SU-DHL-6 (cell line): ENCODE data around the gene S100A1.

ENCODE experiments used
- H2AFZ ChIP-seq: fragments of 200-600 bp; sonication (generic); 2 replicates; pipeline ENCODE4 v1.6.1; 2014; ENCODE audit warnings: low read depth, mild to moderate bottlenecking, moderate library complexity, mixed read lengths, antibody characterized with exemption, low read length; ENCODE audit not compliant: severe bottlenecking
- H3F3A ChIP-seq: fragments of 200-600 bp; shearing (Covaris generic); 2 replicates; pipeline ENCODE4 v1.6.0; 2016; ENCODE audit warnings: antibody characterized with exemption, mild to moderate bottlenecking; ENCODE audit not compliant: insufficient read depth
- H3K27ac ChIP-seq: fragments of 200-600 bp; sonication (generic); 2 replicates; pipeline ENCODE4 v1.5.1; 2016; ENCODE audit warnings: low read depth, mild to moderate bottlenecking, low read length, moderate library complexity, mixed read lengths
- H3K27me3 ChIP-seq: fragments of 200-600 bp; sonication (generic), shearing (Covaris generic); 2 replicates; pipeline ENCODE4 v1.6.0; 2014; ENCODE audit warnings: mild to moderate bottlenecking, low read length
- H3K36me3 ChIP-seq: fragments of 200-600 bp; sonication (generic); 2 replicates; pipeline ENCODE4 v1.6.1; 2014; ENCODE audit warnings: mild to moderate bottlenecking, low read length, mixed read lengths
- H3K4me2 ChIP-seq: fragments of 300-600, 200-600 bp; shearing (Covaris generic), sonication (generic); 2 replicates; pipeline ENCODE4 v1.6.0; 2014; ENCODE audit warnings: low read length, low read depth, mild to moderate bottlenecking; ENCODE audit not compliant: poor library complexity, severe bottlenecking
- H3K4me3 ChIP-seq: fragments of 200-600 bp; sonication (generic); 2 replicates; pipeline ENCODE4 v1.5.1; 2014; ENCODE audit warnings: antibody characterized with exemption, low read length, mild to moderate bottlenecking, mixed read lengths; ENCODE audit not compliant: insufficient read depth, poor library complexity, severe bottlenecking
- H3K79me2 ChIP-seq: fragments of 200-600 bp; sonication (generic); 2 replicates; pipeline ENCODE4 v1.6.1; 2014; ENCODE audit warnings: mild to moderate bottlenecking, low read length, moderate library complexity; ENCODE audit not compliant: insufficient read depth
- H3K9ac ChIP-seq: fragments of 200-600 bp; sonication (generic); 2 replicates; pipeline ENCODE4 v1.7.0; 2014; ENCODE audit warnings: mild to moderate bottlenecking, low read length
- H3K9me2 ChIP-seq: fragments of 200-600 bp; sonication (generic); replicated peaks from 2 replicates; pipeline ENCODE4 v1.6.1; 2014; ENCODE audit warnings: low read length; ENCODE audit not compliant: insufficient read depth
- H3K9me3 ChIP-seq: fragments of 200-600 bp; sonication (generic); 2 replicates; pipeline ENCODE4 v1.6.1; 2014; ENCODE audit warnings: low read length, mixed read lengths; ENCODE audit not compliant: insufficient read depth
- H4K20me1 ChIP-seq: fragments of 200-600 bp; sonication (generic); 2 replicates; pipeline ENCODE4 v1.6.1; 2014; ENCODE audit warnings: low read depth, mild to moderate bottlenecking, antibody characterized with exemption, low read length, moderate library complexity, mixed read lengths
- EZH2phosphoT487 ChIP-seq: fragments of 200-600 bp; sonication (generic), shearing (Covaris generic); conservative IDR thresholded peaks from 2 replicates; pipeline ENCODE4 v1.6.1; 2018; ENCODE audit warnings: mild to moderate bottlenecking, antibody characterized with exemption, low read length, moderate library complexity, mixed read lengths
- TF ChIP-seq, protein P1 (sequence below): fragments of 200-600 bp; sonication (generic); IDR thresholded peaks from one replicate; pipeline ENCODE4 v1.5.1; 2017; ENCODE audit warnings: antibody characterized with exemption, mild to moderate bottlenecking, low read length, moderate library complexity; ENCODE audit not compliant: insufficient read depth, poor library complexity, severe bottlenecking

The S100A1 gene

DNA sequence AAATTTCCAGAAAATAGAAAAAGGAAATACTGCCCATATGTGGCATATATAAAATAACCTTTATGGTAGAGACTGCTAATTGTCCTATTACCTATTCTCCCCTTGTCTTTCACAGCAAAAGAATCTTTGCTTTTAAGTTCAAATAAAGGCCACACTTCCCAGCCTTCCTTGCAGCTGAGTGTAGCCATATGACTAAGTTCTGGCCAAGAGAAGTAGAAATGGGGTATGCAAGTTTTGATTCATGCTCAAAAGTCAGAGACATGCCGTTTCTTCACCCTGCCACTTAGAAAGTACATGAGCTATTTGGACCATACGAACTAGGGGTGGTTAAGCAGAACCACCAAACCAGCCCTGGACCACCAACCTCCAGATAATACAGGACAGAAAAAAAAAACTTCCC lies 44.3 kb upstream of the S100A1 start:
- Histone ChIP-seq H3K36me3 (no peaks in the 10 kb centered on the region), H3K4me3 (no peak overlapping the region), H3K27me3 (no peaks in the 10 kb centered on the region), H3K9me2 (no peaks in the 10 kb centered on the region), H3F3A (no peaks in the 10 kb centered on the region), H4K20me1 (no peaks in the 10 kb centered on the region), H3K79me2 (no peaks in the 10 kb centered on the region), H3K27ac (no peak overlapping the region), H2AFZ (no peak overlapping the region), H3K9ac (no peak overlapping the region), H3K4me2 (no peak overlapping the region), H3K9me3 (no peaks in the 10 kb centered on the region)
- no peak for TF ChIP-seq EZH2phosphoT487
- TF ChIP-seq, protein P1, sequence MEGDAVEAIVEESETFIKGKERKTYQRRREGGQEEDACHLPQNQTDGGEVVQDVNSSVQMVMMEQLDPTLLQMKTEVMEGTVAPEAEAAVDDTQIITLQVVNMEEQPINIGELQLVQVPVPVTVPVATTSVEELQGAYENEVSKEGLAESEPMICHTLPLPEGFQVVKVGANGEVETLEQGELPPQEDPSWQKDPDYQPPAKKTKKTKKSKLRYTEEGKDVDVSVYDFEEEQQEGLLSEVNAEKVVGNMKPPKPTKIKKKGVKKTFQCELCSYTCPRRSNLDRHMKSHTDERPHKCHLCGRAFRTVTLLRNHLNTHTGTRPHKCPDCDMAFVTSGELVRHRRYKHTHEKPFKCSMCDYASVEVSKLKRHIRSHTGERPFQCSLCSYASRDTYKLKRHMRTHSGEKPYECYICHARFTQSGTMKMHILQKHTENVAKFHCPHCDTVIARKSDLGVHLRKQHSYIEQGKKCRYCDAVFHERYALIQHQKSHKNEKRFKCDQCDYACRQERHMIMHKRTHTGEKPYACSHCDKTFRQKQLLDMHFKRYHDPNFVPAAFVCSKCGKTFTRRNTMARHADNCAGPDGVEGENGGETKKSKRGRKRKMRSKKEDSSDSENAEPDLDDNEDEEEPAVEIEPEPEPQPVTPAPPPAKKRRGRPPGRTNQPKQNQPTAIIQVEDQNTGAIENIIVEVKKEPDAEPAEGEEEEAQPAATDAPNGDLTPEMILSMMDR = no peak

DNA sequence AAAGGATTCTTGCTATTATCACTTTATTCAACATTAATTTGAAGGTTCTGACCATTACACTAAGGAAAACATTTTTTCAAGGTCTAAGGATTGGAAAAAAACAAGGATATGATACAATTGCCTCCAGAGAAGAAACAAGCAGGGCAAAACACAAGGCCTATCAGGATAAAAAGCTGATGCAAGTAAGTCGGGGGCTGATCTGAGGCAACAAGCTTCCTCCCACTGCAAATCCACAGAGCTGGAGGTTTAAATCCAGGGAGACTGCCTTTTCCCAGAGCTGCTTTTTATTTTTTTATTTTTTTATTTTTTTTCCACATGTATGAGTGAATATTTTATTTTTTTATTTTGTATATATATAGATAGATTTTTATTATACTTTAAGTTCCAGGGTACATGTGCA lies 43.2 kb upstream of the S100A1 start:
- Histone ChIP-seq H4K20me1 (no peaks in the 10 kb centered on the region), H3K4me3 (no peak overlapping the region), H3K27ac (no peak overlapping the region), H3K36me3 (no peaks in the 10 kb centered on the region), H3K9me3 (no peaks in the 10 kb centered on the region), H3K4me2 (no peak overlapping the region), H3K79me2 (no peaks in the 10 kb centered on the region), H3K27me3 (no peaks in the 10 kb centered on the region), H3K9ac (no peak overlapping the region), H3F3A (no peaks in the 10 kb centered on the region), H2AFZ (no peak overlapping the region), H3K9me2 (no peaks in the 10 kb centered on the region)
- no peak for TF ChIP-seq EZH2phosphoT487
- TF ChIP-seq, protein P1 = no peak

DNA sequence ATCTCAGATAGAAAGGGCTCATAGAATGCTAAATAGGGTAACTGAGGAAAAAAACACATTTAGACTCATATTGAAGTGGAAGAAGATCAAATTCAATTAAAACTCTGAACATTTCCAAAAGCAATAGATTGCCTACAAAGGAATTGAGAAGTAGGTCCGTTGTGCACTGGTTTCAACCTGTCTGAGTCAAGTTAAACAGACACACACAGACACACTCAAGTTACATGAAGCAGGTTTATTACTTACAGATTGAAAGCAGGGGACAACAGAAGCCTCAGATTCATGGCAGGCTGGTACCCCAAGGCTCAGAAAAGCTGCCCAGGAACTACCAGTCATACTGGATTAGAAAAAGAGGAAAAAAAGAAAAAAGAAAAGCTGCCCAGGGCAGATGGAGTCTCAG lies 41.9 kb upstream of the S100A1 start:
- no peaks in the 10 kb centered on the region for H3K79me2 ChIP-seq
- H3K27me3 ChIP-seq = no peaks in the 10 kb centered on the region
- H3F3A ChIP-seq = no peaks in the 10 kb centered on the region
- H3K4me3 ChIP-seq = no peak overlapping the region
- no peak overlapping the region for H3K27ac ChIP-seq
- H3K9me2 ChIP-seq = no peaks in the 10 kb centered on the region
- no peaks in the 10 kb centered on the region for H3K36me3 ChIP-seq
- no peaks in the 10 kb centered on the region for H3K9me3 ChIP-seq
- H4K20me1 ChIP-seq = no peaks in the 10 kb centered on the region
- H3K4me2 ChIP-seq = no peak overlapping the region
- no peak for TF ChIP-seq EZH2phosphoT487
- TF ChIP-seq, protein P1 = no peak
- no peak overlapping the region for H3K9ac ChIP-seq
- no peak overlapping the region for H2AFZ ChIP-seq
